HG03378 (cell line): Measurements from ENCODE around the gene DPM1.

Experiments
- ATAC-seq: cut with Tn5 transposase; IDR thresholded peaks from one replicate; pipeline ENCODE4 v1.9.1; 2021; ENCODE audit warnings: mild to moderate bottlenecking, moderate library complexity; ENCODE audit not compliant: unreplicated experiment

The DPM1 gene

DNA sequence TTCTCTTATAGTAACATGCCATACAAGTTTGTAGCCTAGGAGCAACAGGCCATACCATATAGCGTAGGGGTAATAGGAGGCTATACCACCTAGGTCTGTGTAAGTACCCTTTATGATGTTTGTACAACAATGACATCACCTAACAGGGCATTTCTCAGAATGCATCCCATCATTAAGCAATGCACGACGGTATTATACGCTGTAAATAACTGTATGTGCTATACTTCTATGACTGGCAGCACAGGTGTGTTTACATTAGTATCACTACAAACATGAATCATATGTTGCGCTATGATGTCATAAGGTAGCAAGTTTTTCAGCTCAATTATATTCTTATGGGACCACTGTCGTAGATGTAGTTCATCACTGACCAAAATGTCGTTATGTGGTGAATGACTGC is 58.1 kb downstream of the DPM1 start:
- no peak for ATAC-seq

DNA sequence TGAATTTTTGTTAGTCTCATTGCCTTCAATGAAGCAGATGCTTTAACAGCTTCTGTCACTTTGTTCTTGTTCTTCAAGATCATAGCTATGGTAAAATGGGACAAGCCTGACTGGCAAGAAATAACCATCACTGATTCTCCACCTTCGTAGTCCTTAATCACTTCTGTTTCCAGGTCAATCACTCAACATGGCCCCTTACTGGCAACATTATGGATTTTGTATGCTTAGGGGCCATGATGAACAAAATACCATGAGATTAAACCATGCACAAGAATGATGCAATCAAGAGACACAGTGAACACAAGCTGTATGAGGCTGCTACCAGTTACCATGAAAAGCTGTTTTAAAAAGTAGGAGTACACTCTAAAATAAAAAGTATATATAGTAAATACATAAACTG is 59.9 kb downstream of the DPM1 start:
- ATAC-seq = no peak

GRCh38 chr20:50895111-50895830 is 63.1 kb downstream of the DPM1 start:
- ATAC-seq = no peak

GRCh38 chr20:50893620-50894019 is 64.7 kb downstream of the DPM1 start:
- no peak for ATAC-seq

- no peak for ATAC-seq
Measured at GRCh38 chr20:50892394-50892793, 65.9 kb downstream of the DPM1 start.

DNA sequence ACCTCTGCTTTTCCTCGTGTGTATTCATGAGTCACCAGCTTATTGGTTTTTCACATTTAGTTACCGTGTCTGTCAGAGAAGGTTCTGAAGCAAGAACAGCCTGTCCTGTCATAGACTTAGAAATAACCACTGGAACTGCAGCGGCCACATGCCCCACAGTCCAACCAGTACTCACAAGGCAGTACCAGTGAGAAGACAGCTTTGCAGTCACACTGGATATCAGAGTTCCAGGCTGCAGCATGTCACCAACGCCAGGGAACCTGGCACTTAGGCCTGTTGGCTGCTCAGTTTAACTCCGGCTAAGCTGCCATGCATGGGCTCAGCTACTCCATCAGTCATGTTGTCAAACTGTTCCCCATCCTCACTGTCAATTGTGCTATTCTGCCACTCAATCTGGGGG is 67.2 kb downstream of the DPM1 start:
- ATAC-seq = no peak

- no peak for ATAC-seq
Measured at GRCh38 chr20:50887576-50887975, 70.8 kb downstream of the DPM1 start.

DNA sequence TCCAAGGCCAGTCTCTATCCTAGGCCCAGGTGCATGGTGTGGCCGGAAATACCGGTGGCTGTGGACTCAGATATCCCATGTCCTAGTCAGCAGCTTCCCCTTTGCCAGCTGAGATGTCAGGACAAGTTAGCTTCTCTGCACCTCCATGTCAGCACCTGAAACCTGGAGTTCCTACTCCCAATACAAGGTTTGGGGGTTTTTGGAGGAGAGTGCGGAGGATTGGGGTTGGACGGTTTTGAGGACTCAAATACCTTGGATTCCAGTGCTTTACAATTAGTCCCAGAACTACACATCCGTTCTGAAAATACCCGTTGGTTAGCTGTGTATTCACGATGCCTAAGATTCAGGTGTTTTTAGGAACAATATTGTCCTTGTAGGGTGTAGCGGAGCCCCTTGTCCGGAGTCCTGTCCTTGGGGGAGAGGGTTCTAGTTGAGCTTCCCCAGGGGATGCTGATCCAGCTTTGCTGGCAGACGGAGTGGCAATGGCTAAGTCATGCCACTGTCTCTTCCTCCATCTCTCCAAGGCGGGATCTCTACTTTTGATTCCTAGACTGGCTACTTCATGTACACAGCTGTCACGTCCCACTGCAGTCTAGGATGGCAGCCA is 72.0 kb downstream of the DPM1 start:
- ATAC-seq = no peak

- ATAC-seq = no peak
Measured at GRCh38 chr20:50885781-50886180, 72.6 kb downstream of the DPM1 start.

DNA sequence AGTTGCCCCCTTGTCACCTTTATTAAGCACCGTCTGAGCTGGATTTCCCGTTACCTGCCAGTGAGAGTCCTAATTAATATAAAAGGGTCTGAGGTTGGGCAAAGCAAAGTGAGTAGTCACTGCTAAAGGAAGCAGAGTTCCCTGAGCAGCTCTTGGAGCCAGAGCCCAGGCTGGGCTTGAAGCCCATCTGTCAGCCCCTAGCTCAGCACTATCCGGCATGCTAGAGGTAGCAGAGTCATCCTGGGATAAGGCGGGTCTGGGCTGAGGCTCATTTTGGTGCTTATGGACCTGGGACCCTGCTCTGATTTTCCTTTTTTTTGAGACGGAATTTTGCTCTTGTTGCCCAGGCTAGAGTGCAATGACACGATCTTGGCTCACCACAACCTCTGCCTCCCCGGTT is 73.3 kb downstream of the DPM1 start:
- no peak for ATAC-seq
